MCF 10A (cell line): ENCODE data around the gene ZNF30. TPM values are rescaled to one million over a fixed set of nuclear protein-coding genes. Genes with fewer than 3 reads are reported as not detected.
"Not testable (repeated sequence)": the region's sequence is repeated elsewhere in the genome, so short reads cannot be mapped to it uniquely, and the experiment has no call there.

Experiments
- BruUV-seq: library from RNA; stranded (reverse); fragments of 400-500 nt; replicated peaks from 2 replicates; lab custom pipeline; 2021; lab: Mats Ljungman, UMichigan
- CTCF ChIA-PET: fragments of 300-600 bp; sonication (Branson Sonifier 250); formaldehyde crosslinking; extraction: SDS; loops from one replicate; lab custom pipeline; 2021; ENCODE audit warnings: antibody characterized with exemption, inconsistent platforms; lab: Yijun Ruan, JAX
- POLR2A ChIA-PET: fragments of 300-600, 350-650 bp; sonication (Branson Sonifier 250); formaldehyde crosslinking; extraction: SDS; loops from one replicate; lab custom pipeline; 2020; ENCODE audit warnings: antibody characterized with exemption, inconsistent platforms; lab: Yijun Ruan, JAX
- DNase-seq: peaks from one replicate; pipeline ENCODE4 v3.0.0-alpha.2; 2018; ENCODE audit not compliant: unreplicated experiment
- H3K27ac Mint-ChIP-seq: one replicate; pipeline ENCODE4 v1.8.0; 2022; ENCODE audit warnings: mild to moderate bottlenecking, low read depth, mixed read lengths; ENCODE audit not compliant: unreplicated experiment
- H3K27me3 Mint-ChIP-seq: one replicate; pipeline ENCODE4 v1.8.0; 2022; ENCODE audit warnings: mixed read lengths; ENCODE audit not compliant: insufficient read depth, unreplicated experiment
- H3K36me3 Mint-ChIP-seq: one replicate; pipeline ENCODE4 v1.8.0; 2022; ENCODE audit warnings: mild to moderate bottlenecking, moderate library complexity, mixed read lengths; ENCODE audit not compliant: insufficient read depth, unreplicated experiment
- H3K4me1 Mint-ChIP-seq: one replicate; pipeline ENCODE4 v1.8.0; 2022; ENCODE audit warnings: mixed read lengths; ENCODE audit not compliant: insufficient read depth, unreplicated experiment
- H3K4me3 Mint-ChIP-seq: one replicate; pipeline ENCODE4 v1.8.0; 2022; ENCODE audit warnings: mild to moderate bottlenecking, moderate library complexity, mixed read lengths; ENCODE audit not compliant: unreplicated experiment
- H3K9me3 Mint-ChIP-seq: one replicate; pipeline ENCODE4 v1.8.0; 2022; ENCODE audit warnings: mixed read lengths; ENCODE audit not compliant: unreplicated experiment
- intact Hi-C: fragments of 100-400 bp; cut with micrococcal nuclease; formaldehyde crosslinking; loops from 2 replicates; pipeline ENCODE4 v1.14.1; 2022
- total RNA-seq: library from RNA; stranded (reverse); gene quantifications from 2 replicates; pipeline ENCODE4 v1.2.3, GENCODE V29; 2022
- TF ChIP-seq, protein P1 (sequence below): fragments of 200-600 bp; IDR thresholded peaks from one replicate; pipeline ENCODE4 v1.8.0; 2022; ENCODE audit warnings: antibody characterized with exemption, mild to moderate bottlenecking; ENCODE audit not compliant: unreplicated experiment

Gene ZNF30
- total RNA-seq, 1 experiment from 2014 or later = 4.0 TPM

DNA sequence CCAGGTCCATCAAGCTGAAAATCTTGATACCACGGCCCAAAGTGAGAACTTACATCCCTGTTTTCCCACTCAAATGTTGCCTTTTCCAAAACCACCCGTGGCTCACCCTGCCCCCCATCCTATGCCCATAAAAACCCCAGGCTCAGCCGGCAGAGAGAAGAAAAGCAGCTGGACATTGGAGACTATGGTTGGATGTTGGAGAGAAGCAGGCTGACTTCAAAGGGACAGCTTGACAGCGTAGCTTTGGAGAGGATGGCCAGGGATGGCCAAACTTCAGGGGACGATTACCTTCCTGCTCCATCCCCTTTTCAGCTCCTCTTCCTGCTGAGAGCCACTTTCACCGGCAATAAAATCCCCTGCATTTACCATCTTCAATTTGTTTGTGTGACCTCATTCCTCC lies 40.8 kb downstream of the ZNF30 start:
- TF ChIP-seq, protein P1, sequence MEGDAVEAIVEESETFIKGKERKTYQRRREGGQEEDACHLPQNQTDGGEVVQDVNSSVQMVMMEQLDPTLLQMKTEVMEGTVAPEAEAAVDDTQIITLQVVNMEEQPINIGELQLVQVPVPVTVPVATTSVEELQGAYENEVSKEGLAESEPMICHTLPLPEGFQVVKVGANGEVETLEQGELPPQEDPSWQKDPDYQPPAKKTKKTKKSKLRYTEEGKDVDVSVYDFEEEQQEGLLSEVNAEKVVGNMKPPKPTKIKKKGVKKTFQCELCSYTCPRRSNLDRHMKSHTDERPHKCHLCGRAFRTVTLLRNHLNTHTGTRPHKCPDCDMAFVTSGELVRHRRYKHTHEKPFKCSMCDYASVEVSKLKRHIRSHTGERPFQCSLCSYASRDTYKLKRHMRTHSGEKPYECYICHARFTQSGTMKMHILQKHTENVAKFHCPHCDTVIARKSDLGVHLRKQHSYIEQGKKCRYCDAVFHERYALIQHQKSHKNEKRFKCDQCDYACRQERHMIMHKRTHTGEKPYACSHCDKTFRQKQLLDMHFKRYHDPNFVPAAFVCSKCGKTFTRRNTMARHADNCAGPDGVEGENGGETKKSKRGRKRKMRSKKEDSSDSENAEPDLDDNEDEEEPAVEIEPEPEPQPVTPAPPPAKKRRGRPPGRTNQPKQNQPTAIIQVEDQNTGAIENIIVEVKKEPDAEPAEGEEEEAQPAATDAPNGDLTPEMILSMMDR = no peak
- Mint-ChIP-seq H3K27ac (no peak overlapping the region), H3K36me3 (no peaks in the 10 kb centered on the region), H3K4me1 (peaks cover 9% of the 10 kb centered on the region), H3K4me3 (no peak overlapping the region), H3K27me3 (no peaks in the 10 kb centered on the region), H3K9me3 (peaks cover 5% of the 10 kb centered on the region)
- POLR2A ChIA-PET = interaction anchor here (0.6 kb wide), 1 partner anchor 31 kb away, joined by 3 read pairs; no protein-coding TSS in a partner anchor
- DNase-seq = no peak
- intact Hi-C loops = no loop called here
- no TSS peak for BruUV-seq
- CTCF ChIA-PET = interaction anchor here (0.6 to 1.9 kb wide), 7 partner anchors 17 to 122 kb away, joined by 3 to 7 read pairs (median 4); no protein-coding TSS in a partner anchor

- Mint-ChIP-seq H3K27ac (no peak overlapping the region), H3K36me3 (no peaks in the 10 kb centered on the region), H3K27me3 (no peaks in the 10 kb centered on the region), H3K4me1 (peaks cover 5% of the 10 kb centered on the region), H3K9me3 (peaks cover 5% of the 10 kb centered on the region), H3K4me3 (no peak overlapping the region)
- intact Hi-C loops = loop anchor here (10.0 kb wide), 1 partner anchor 115 kb away; no protein-coding TSS in a partner anchor
- TF ChIP-seq, protein P1 = no peak
- ChIA-PET CTCF (interaction anchor here (0.6 to 1.1 kb wide), 5 partner anchors 9 to 298 kb away, joined by 3 to 5 read pairs (median 3); no protein-coding TSS in a partner anchor), POLR2A (interaction anchor here (0.8 kb wide), 1 partner anchor 74 kb away, joined by 4 read pairs; no protein-coding TSS in a partner anchor)
- no peak for DNase-seq
- no TSS peak for BruUV-seq
These were observed 43.0 kb downstream of the ZNF30 start for GRCh38 chr19:34969721-34970120.

GRCh38 chr19:34970185-34970780 lies 43.6 kb downstream of the ZNF30 start:
- not testable (repeated sequence) for H3K27me3 Mint-ChIP-seq, H3K4me3 Mint-ChIP-seq, DNase-seq, H3K9me3 Mint-ChIP-seq, BruUV-seq, H3K27ac Mint-ChIP-seq, H3K4me1 Mint-ChIP-seq, H3K36me3 Mint-ChIP-seq
- intact Hi-C loops = loop anchor here (10.0 kb wide), 1 partner anchor 115 kb away; no protein-coding TSS in a partner anchor
- ChIA-PET POLR2A (interaction anchor here (0.6 to 0.8 kb wide), 2 partner anchors 74 to 237 kb away, joined by 3 to 4 read pairs; no protein-coding TSS in a partner anchor), CTCF (interaction anchor here (0.6 to 1.0 kb wide), 5 partner anchors 9 to 534 kb away, joined by 3 to 4 read pairs (median 3); no protein-coding TSS in a partner anchor)

DNA sequence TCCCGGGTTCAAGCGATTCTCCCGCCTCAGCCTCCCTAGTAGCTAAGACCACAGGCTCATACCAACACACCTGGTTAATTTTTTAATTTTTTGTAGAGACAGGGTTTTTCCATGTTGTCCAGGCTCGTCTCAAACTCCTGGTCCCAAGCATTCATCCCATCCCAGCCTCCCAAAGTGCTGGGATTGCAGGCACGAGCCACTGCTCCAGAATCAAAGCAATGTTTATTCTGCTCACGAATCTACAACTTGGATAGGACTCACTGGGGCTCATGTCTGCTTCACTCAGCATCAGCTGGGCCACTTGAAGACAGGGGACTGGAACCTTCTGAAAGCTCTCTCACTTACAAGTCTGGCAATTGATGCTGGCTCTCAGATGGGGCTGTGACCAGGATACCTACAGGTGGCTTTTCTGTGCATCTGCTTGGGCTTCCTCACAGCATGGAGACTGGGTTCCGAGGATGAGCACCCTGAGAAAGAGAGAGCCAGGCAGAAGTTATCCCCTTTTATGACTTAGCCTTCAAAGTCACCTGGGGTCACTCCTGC lies 45.5 kb downstream of the ZNF30 start:
- TF ChIP-seq, protein P1 = no peak
- no peaks in the 10 kb centered on the region for H3K36me3 Mint-ChIP-seq
- no peak overlapping the region for H3K27ac Mint-ChIP-seq
- BruUV-seq = no TSS peak
- ChIA-PET CTCF (interaction anchor here (0.5 to 5.7 kb wide), 34 partner anchors 8 to 1212 kb away, joined by 3 to 45 read pairs (median 4); partner anchors contain the start of genes FXYD3, GRAMD1A, ZNF30 and ZNF792), POLR2A (interaction anchor here (0.8 to 1.6 kb wide), 2 partner anchors 41 to 45 kb away, joined by 3 to 5 read pairs; partner anchors contain the start of gene ZNF30)
- DNase-seq = no peak
- intact Hi-C loops = loop anchor here (10.0 kb wide), 1 partner anchor 113 kb away; no protein-coding TSS in a partner anchor
- H3K4me3 Mint-ChIP-seq = no peak overlapping the region
- peaks cover 5% of the 10 kb centered on the region for H3K4me1 Mint-ChIP-seq
- peaks cover 5% of the 10 kb centered on the region for H3K9me3 Mint-ChIP-seq
- no peaks in the 10 kb centered on the region for H3K27me3 Mint-ChIP-seq
